ENCODE data around the gene GRIK3.

GRCh38 chr1:36759355-36759754 is 275.0 kb downstream of the GRIK3 start:
- TF ChIP-seq BHLHE40 (IDR thresholded peaks at IDR 0.05; ENCODE audit: borderline replicate concordance) (no peak), NFRKB (IDR thresholded peaks at IDR 0.05) (no peak), FOXK2 (IDR thresholded peaks at IDR 0.05) (no peak), FOXA1 (IDR thresholded peaks at IDR 0.05) (no peak), FOXM1 (IDR thresholded peaks at IDR 0.05; ENCODE audit: borderline replicate concordance) (no peak), SP1 (IDR thresholded peaks at IDR 0.05) (no peak), ELF4 (IDR thresholded peaks at IDR 0.05) (no peak), PKNOX1 (IDR thresholded peaks at IDR 0.05) (no peak), L3MBTL2 (conservative IDR thresholded peaks at IDR 0.05) (no peak), LEF1 (IDR thresholded peaks at IDR 0.05; ENCODE audit: borderline replicate concordance) (no peak), HDGF (IDR thresholded peaks at IDR 0.05; ENCODE audit: borderline replicate concordance) (no peak), ARNT (IDR thresholded peaks at IDR 0.05) (no peak), TARDBP (IDR thresholded peaks at IDR 0.05) (no peak)

All from HEK293T (cell line).